ENCODE measurements around the gene TOM1.
"Not testable (repeated sequence)": the region's sequence is repeated elsewhere in the genome, so short reads cannot be mapped to it uniquely, and the experiment has no call there.

TOM1 gene

GRCh38 chr22:35377735-35378134, 78.0 kb downstream of the TOM1 start:
- DNase-seq = no peak

- DNase-seq = no peak
Observed at GRCh38 chr22:35378621-35379020, 78.9 kb downstream of the TOM1 start.

- DNase-seq = no peak
Observed at GRCh38 chr22:35379146-35379993, 79.7 kb downstream of the TOM1 start.

GRCh38 chr22:35380013-35380412, 80.3 kb downstream of the TOM1 start:
- DNase-seq = no peak

- peak; percentile 39 for DNase-seq
Observed at GRCh38 chr22:35380537-35381423, 81.1 kb downstream of the TOM1 start, which contains the start of gene HMOX1. Gene HMOX1, plus strand, starts transcription at chr22:35381096. Its CDS starts 78 bp downstream, at chr22:35381174.

- DNase-seq = no peak
Observed at GRCh38 chr22:35381424-35382009, 81.8 kb downstream of the TOM1 start.

GRCh38 chr22:35383679-35384071, 84.0 kb downstream of the TOM1 start:
- DNase-seq = no peak

GRCh38 chr22:35384527-35384926, 84.8 kb downstream of the TOM1 start:
- no peak for DNase-seq

- DNase-seq = no peak
Observed at GRCh38 chr22:35384975-35385588, 85.4 kb downstream of the TOM1 start.

GRCh38 chr22:35386670-35387288, 87.1 kb downstream of the TOM1 start:
- DNase-seq = no peak

- DNase-seq = no peak
Observed at GRCh38 chr22:35390933-35391332, 91.2 kb downstream of the TOM1 start.

GRCh38 chr22:35392357-35392756, 92.7 kb downstream of the TOM1 start:
- DNase-seq = no peak

- DNase-seq = no peak
Observed at GRCh38 chr22:35393116-35394010, 93.7 kb downstream of the TOM1 start.

- DNase-seq = no peak
Observed at GRCh38 chr22:35394011-35394312, 94.3 kb downstream of the TOM1 start.

GRCh38 chr22:35394810-35395563, 95.3 kb downstream of the TOM1 start:
- DNase-seq = no peak

GRCh38 chr22:35396622-35397021, 96.9 kb downstream of the TOM1 start:
- DNase-seq = not testable (repeated sequence)

- DNase-seq = no peak
Observed at GRCh38 chr22:35397095-35397904, 97.6 kb downstream of the TOM1 start.
